Nephron (organoid): ENCODE measurements around the gene GPC3.
A peak's percentile ranks its signal among the peaks of the same experiment; 100 is the strongest.

Experiments
- H3K27ac Mint-ChIP-seq, 3 experiments: 2 replicates each; pipeline ENCODE4 v1.8.0; 2020; ENCODE audit warnings: mixed read lengths in 3 of 3, mild to moderate bottlenecking in 2 of 3, moderate library complexity in 1 of 3
- H3K27me3 Mint-ChIP-seq: 2 replicates; pipeline ENCODE4 v1.8.0; 2021; ENCODE audit warnings: low read depth, mild to moderate bottlenecking, moderate library complexity, mixed read lengths
- H3K36me3 Mint-ChIP-seq: 2 replicates; pipeline ENCODE4 v1.8.0; 2020; ENCODE audit warnings: low read depth, mixed read lengths
- H3K4me1 Mint-ChIP-seq: 2 replicates; pipeline ENCODE4 v1.8.0; 2020; ENCODE audit warnings: mixed read lengths
- H3K4me3 Mint-ChIP-seq, 3 experiments: 2 replicates each; pipeline ENCODE4 v1.8.0; 2020; ENCODE audit warnings: mild to moderate bottlenecking in 3 of 3, mixed read lengths in 3 of 3, moderate library complexity in 2 of 3
- H3K9me3 Mint-ChIP-seq: 2 replicates; pipeline ENCODE4 v1.8.0; 2020; ENCODE audit warnings: mixed read lengths
- TF ChIP-seq, protein P1 (sequence below), 3 experiments: fragments of 200-600 bp; sonication (generic); IDR thresholded peaks; one replicate each; pipeline ENCODE4 v1.5.0; 2021; ENCODE audit warnings: antibody characterized with exemption in 3 of 3; ENCODE audit not compliant: unreplicated experiment in 3 of 3

GPC3 gene

DNA sequence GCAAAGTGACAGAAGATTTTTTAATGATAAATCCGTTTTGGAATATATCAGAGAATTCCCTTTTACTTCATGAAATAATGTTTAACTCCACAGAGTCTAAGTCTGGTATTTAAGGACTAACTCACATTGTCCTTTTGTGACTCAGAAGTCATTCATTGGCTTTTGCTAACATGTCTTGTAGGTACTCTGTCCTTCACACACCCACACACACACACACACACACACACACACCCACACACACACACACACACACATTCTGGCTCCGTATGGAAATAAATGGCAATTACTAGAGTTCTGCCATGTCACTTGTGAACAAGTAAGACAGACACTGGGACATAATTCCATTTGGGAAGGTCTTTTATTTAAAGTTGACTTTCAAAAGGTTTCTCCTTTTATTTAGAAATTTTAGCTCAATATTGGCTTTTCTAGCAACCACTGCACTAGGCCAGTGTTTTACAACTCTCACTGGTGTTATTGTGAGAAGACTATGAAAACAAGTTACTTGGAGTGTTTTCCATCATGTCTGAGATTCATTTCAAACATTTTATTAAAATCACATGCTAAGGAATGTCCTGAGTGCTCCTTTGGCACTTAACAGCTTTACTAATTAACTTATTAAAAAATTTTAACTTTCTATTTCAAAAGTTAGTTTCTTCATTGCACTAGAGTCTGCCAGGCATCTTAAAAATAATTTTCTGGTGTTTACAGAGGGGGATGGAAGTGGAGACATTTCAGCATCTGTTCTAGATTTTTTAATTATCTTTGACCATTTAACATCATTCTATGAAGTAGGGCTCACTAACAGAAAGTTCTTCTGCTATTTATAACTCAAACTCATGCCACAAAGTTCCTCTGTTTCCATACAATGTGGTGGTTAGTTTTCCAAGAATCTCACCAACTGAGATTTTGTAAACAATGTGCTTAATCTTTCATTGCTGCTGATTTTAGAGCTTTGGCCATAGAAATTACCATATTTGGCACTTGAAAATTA is 329.8 kb downstream of the GPC3 start:
- H3K4me1 Mint-ChIP-seq, result peaks cover 55% of the 10 kb centered on the region
- H3K27me3 Mint-ChIP-seq, result no peaks in the 10 kb centered on the region
- peak overlapping the region; percentile 70 to 85 (median 72) for H3K27ac Mint-ChIP-seq
- no peaks in the 10 kb centered on the region for H3K9me3 Mint-ChIP-seq
- TF ChIP-seq, protein P1, sequence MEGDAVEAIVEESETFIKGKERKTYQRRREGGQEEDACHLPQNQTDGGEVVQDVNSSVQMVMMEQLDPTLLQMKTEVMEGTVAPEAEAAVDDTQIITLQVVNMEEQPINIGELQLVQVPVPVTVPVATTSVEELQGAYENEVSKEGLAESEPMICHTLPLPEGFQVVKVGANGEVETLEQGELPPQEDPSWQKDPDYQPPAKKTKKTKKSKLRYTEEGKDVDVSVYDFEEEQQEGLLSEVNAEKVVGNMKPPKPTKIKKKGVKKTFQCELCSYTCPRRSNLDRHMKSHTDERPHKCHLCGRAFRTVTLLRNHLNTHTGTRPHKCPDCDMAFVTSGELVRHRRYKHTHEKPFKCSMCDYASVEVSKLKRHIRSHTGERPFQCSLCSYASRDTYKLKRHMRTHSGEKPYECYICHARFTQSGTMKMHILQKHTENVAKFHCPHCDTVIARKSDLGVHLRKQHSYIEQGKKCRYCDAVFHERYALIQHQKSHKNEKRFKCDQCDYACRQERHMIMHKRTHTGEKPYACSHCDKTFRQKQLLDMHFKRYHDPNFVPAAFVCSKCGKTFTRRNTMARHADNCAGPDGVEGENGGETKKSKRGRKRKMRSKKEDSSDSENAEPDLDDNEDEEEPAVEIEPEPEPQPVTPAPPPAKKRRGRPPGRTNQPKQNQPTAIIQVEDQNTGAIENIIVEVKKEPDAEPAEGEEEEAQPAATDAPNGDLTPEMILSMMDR (IDR thresholded peaks at IDR 0.05; ENCODE audit: unreplicated experiment in 3 of 3), result no peak
- H3K36me3 Mint-ChIP-seq, result peaks cover 26% of the 10 kb centered on the region
- H3K4me3 Mint-ChIP-seq, result no peak overlapping the region

DNA sequence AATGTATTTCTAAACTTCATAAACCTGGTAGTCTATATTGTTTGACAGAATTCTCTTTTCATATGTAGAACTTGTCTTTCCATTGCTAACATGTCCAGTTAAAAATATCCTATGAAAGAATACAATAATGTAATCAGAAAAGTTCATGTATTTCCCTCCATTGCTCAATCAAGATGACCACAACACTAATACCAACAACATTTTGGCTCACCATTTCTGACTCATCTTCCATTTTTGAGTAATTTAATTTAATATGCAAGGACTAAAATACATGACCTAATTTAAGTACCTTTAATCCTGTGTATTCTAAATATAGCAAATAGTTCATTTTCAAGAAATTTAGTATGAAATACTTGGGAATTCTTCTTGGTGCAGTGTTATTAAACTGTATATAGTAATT is 330.6 kb downstream of the GPC3 start:
- no peaks in the 10 kb centered on the region for H3K9me3 Mint-ChIP-seq
- no peak overlapping the region for H3K4me3 Mint-ChIP-seq
- no peaks in the 10 kb centered on the region for H3K27me3 Mint-ChIP-seq
- H3K36me3 Mint-ChIP-seq, result peaks cover 20% of the 10 kb centered on the region
- peaks cover 61% of the 10 kb centered on the region for H3K4me1 Mint-ChIP-seq
- peak overlapping the region in 1 of 3 experiments; percentile 70 for H3K27ac Mint-ChIP-seq
- TF ChIP-seq, protein P1 (IDR thresholded peaks at IDR 0.05; ENCODE audit: unreplicated experiment in 3 of 3), result no peak

DNA sequence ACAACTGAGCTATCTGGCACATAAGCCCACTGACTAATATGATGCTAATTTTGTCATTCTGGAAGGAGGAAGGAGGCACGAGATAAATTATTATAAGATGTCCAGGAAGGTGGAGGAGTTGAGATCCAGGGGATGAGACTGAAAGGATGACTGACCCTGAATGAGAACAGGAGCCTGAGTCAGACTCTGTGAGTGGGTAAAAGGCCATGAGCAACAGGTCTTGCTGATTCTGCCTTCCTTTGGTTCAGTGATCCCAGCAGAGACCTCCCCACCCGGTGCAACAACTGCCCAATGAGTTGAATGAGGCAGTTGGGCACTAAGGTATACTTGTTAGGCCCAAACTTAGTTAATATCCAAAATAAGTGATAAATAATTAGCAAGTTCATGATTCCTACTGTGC is 332.0 kb downstream of the GPC3 start:
- Mint-ChIP-seq H3K4me1 (peaks cover 71% of the 10 kb centered on the region), H3K27me3 (no peaks in the 10 kb centered on the region), H3K27ac (peak overlapping the region in 2 of 3 experiments; percentile 46 to 49), H3K36me3 (peaks cover 17% of the 10 kb centered on the region), H3K9me3 (no peaks in the 10 kb centered on the region), H3K4me3 (no peak overlapping the region)
- TF ChIP-seq, protein P1 (IDR thresholded peaks at IDR 0.05; ENCODE audit: unreplicated experiment in 3 of 3), result no peak

DNA sequence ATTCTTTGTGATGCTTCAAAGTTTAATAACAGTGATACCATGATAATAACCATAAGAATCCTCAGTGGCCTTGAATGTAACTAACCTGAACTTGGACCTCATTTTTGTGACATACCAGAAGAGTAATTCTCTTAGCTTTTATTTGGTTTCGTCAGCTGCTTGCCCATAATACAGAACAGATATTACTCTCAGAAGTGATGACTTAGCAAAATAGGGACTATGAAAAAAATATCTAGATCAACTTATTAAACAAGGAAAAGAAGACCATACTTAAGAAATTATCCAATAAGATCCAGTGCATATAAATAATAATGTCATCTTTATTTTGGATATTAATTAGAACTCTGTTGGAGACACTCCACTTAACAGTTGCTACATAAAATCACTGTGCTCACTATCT is 333.2 kb downstream of the GPC3 start:
- TF ChIP-seq, protein P1 (IDR thresholded peaks at IDR 0.05; ENCODE audit: unreplicated experiment in 3 of 3), result no peak
- Mint-ChIP-seq H3K9me3 (no peaks in the 10 kb centered on the region), H3K4me1 (peaks cover 73% of the 10 kb centered on the region), H3K36me3 (peaks cover 13% of the 10 kb centered on the region), H3K27ac (no peak overlapping the region), H3K27me3 (no peaks in the 10 kb centered on the region), H3K4me3 (no peak overlapping the region)

DNA sequence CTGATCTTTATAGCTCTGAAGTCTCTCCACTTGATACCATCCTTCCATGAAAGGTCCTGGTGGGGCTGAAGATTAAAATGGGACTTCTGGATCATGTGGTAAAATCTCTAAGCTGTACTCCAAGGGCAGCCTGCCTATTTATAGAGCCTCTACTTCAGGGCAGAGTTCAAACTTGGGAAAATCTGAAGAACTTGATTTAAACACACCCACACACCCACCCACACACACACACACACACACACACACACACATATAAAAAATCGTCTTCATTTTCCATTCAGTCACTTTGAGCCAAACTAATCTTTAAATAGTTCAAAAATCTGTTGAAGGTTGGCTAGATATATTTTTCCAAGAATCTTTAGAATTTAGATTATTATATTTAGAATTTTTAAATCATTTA is 335.2 kb downstream of the GPC3 start:
- Mint-ChIP-seq H3K4me3 (no peak overlapping the region), H3K27ac (peak overlapping the region; percentile 9 to 79 (median 71)), H3K4me1 (peaks cover 73% of the 10 kb centered on the region), H3K36me3 (peaks cover 10% of the 10 kb centered on the region), H3K27me3 (no peaks in the 10 kb centered on the region), H3K9me3 (no peaks in the 10 kb centered on the region)
- TF ChIP-seq, protein P1 (IDR thresholded peaks at IDR 0.05; ENCODE audit: unreplicated experiment in 3 of 3), result no peak
